ENCODE data around the gene CACNG8.
A peak's percentile ranks its signal among the peaks of the same experiment; 100 is the strongest.

CACNG8 gene

DNA sequence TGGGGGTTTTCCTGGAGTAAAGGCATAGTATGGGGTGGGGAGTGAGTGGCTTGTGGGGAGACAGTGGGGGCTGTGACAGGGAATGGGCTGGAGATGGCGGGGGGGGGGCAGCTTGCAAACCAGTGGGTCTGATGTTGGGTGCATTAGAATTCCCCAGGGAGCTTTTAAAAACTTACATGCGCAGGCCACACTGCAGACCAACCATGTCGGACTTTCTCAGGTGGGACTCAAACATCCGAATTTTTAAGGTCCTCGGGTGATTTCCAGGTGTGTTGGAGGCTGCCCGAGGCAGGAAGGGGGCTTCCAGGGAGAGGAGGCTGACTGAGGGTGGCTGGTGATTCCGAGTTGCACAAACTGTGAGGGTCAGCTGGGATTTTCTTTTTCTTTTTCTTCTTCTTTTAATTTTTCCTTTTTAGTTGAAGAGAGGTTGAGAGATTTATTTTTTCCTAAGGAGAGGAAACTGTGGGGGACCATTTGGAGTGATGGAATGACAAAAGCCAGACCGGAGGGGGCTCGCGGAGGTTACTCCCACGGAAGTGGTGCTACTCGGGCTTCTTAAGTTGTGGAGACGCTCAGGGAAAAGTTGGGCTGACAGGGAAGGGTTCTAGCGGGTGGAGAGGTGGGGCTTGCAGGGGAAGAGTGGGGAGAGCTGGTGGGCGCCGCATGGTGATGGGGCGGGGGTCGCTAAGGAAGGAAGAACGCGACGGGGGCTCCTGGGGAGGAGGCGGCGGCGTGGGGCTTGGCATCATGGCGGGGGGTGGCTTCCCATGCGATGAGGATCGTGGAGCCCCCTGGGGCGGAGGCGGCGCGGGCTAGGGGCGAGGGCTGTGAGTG is 997 bp upstream of the CACNG8 start:
- no peak for DNase-seq (ENCODE audit: low spot score)

DNA sequence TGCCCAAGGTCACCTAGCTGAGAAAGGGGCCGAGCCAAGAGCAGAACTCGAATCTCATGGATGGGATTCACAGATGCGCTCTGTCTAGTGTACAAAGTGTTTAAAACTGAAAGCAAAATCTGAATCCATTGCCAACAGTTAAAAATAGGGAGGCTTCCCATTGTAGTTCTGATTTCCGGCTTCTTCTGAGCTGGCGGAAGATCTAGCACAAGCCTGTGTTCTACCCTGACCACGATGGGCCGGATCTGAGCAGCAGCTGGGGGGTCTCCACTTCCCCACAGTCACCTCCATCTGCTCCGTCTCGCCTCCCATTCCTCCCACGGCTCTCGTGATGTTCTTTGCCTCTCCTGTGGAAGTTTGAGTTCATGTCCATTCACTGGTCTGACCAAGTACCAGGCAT is 2.4 kb downstream of the CACNG8 start:
- no peak for DNase-seq (ENCODE audit: low spot score)

DNA sequence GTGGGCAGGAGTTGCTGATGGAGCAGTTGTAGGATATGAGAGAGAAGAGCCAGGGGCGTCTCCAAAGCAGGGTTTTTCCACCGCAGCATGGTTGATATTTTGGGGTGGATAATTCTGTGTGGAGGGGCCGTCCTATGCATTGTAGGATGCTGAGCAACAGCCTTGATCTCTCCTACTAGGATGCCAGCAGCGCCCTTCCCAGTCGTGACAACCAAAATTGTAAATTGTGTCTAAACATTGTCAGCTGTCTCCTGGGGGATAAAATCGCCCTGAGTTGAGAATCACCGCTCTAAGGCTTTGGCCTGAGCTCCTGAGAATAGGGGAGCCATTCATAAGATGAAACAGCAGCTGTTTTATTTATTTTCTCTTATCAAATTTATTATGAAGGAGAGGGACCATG is 4.2 kb downstream of the CACNG8 start:
- DNase-seq (ENCODE audit: low spot score): no peak

DNA sequence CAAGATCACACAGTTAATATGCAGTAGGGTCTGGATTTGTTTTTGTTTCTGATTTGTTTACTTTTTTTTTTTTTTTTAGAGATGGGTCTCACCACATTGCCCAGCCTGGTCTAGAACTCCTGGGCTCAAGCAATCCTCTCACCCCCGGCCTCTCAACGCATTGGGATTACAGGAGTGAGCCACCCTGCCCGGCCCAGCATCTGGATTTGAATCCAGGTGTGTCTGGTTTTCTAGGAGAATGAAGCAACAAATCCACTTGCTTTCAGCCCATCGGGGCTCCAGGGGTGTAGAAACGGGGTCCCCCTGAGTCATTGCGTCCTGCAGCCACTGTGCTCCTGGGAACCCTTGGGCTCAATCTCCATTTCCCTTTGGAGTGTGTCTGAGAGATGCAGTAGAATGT is 6.6 kb downstream of the CACNG8 start:
- no peak for DNase-seq (ENCODE audit: low spot score)

DNA sequence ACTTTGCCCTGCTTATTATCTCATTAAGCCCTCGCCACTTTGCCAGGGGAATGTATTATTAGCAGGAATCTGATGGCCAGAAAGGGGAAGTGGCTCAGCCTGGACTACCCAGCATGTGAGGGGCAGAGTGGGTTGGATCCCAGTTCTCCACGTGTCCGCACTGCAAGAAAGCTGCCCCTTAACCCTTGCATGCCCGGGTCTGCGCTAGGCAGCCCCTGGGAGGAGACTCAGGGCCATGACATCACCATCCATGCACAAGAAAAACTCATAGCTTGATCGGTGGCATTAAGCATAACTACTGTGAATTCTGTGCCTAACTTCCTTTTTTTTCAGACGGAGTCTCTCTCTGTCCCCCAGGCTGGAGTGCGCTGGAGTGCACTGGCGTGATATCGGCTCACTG is 8.9 kb downstream of the CACNG8 start:
- DNase-seq (ENCODE audit: low spot score): no peak

DNA sequence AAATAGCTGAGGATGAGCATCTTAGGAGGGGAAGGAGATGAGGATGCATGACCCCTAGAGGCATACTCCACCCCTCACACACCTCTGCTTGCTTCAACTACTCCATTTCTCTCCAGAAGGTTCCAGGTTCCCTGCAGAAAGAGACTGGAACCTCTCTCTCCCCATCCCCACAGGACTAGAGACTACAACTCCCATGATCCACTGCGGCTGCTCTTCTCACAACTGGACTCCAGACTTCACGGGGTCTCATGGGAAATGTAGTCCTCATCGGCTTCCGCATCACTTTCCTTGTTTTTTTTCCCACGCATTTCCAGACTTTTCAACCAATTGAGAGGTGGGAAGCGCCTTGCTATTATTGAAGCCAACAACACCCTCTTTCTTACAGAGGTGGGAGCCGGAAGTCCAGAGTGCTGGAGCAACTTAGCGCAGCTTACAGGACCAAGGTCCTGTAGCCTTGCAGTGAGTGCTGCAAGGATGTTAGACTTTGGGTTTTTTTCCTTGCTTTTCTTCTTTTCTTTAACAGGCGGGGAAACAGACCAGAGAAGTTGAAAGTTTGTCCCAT is 14.8 kb downstream of the CACNG8 start:
- peak; percentile 51 for DNase-seq (ENCODE audit: low spot score)

DNA sequence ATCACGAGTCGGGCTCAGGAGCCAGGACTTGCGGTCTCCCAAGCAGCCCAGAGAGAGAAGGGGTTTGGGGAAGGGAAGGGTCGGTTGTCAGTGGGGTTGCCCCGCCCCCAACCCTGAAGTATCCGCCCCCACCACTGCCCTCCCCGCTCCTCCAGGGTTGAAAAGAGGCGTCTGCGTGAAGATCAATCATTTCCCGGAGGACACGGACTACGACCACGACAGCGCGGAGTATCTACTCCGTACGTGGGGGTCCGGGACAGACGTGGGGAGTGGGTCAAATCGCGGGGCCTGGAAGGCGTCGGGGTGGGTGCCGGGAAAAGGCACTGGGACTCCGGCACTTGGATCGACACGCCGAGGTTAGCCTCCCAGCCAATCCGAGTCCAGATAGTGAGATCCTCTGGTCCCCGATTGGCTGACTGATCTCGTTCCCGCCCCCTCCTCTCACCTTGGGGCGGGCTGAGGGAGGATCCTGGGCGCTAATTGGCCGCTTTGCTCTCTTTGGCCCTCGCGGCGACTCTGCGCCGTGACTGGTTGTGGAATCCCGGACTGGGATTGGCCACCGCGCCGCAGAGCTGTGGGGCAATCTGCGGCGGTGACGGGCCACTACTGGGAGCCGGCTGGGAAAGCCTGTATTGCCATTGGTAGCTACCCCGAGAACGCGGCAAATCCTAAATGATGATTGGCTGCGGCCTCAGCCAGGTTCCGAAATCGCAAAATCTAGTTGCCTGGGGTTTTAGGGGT is 15.4 kb downstream of the CACNG8 start:
- DNase-seq (ENCODE audit: low spot score): peak; percentile 11

DNA sequence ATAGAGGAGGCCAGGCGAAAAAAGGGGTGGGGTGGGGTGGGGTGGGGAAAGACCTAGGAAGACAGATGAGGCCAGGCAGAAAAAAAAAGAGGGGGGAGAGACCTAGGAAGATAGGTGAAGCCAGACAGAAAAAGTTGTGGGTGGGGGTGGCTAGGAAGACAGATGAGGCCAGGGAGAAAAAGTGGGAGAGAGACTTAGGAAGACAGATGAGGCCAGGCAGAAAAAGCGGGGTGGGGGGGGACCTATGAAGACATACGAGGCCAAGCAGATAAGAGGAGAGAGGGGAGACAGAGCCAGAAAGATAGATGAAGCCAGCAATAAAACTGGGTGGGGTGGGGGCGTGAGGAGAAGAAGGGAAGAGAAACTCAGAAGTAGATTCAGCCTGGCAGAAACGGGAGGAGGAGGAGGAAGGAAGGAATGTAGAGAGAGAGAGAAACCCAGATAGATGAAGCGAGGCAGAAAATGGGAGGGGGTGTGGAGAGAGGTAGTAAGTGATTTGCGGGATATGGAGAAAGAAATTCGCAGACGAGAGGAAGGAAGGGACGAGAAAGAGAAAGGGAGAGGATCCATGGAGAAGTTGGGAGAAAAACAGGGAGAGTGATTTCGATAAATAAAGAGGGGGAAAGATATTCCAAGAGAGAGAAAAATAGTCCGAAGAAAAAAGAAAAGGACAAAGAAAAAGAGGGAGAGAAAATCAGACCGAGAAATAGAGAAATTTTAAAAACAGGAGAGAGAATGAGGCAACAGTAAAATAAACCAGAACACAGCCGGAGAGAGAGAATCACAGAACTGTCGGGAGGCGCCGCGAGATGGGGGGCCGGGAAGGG is 16.5 kb downstream of the CACNG8 start:
- no peak for DNase-seq (ENCODE audit: low spot score)

DNA sequence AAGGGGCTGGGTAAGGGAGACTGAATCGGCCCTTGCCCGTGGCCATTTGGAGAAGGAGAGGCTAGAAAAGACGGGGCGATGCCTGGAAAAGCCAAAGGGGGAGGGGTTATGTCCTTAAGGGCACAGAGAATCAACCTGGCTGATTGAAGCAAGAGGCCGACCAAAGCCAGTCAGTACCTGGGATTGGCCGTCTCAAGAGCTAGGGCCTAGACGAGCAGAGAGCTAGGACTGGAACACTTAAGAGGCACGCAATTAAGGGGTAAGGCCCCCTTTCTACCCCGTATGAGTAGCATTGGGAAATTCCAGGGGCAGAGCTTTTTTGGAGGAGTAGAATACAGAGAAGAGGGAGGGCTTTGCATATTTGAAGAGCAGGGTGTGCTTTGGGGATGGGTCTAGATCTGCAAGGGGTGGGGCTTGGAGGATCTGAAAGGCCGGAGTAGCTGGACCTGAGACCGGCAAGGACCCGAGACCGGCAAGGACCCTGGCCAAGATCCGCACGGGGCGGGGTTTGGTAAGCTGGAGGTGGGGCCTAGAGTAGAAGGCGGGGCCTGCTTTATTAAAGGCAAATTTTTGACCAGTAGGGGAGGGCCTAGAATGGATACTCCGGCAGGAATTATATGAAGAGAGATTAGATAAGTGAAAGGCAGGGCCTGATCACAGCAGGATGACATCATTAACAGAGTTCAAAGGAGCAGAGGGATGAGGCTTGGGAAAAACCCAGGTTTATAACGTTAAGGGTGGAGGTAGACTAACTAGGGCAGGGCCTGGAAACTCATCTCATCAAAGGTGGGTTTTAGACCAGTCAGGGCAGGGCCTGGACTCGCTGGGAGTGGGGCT is 18.0 kb downstream of the CACNG8 start:
- DNase-seq (ENCODE audit: low spot score): no peak

DNA sequence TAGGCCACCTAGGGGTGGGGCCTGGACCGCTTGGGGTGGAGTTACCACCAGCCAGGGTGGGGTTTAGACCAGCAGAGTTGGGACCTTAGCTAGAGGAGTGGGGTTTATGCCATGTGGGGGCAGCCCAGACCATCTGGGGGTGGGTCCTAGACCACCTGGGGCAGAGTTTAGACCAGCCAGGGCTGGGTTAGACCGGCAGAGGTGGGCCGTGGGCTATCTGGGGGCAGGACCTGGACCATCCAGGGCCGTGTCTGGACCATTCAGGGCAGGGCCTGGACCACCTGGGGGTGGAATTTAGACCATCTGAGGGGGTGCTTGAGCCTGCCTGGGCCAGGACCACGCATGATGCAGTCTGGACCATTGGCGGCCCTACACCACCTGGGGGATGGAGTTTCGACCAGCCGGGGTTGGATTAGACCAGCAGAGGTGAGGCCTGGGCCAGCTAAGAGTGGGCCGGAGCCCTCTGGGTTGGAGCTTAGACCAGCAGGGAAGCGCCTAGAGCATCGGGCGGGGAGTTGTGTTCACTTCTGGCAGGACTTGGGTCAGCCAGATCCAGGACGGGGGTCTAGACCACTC is 18.7 kb downstream of the CACNG8 start:
- no peak for DNase-seq (ENCODE audit: low spot score)

DNA sequence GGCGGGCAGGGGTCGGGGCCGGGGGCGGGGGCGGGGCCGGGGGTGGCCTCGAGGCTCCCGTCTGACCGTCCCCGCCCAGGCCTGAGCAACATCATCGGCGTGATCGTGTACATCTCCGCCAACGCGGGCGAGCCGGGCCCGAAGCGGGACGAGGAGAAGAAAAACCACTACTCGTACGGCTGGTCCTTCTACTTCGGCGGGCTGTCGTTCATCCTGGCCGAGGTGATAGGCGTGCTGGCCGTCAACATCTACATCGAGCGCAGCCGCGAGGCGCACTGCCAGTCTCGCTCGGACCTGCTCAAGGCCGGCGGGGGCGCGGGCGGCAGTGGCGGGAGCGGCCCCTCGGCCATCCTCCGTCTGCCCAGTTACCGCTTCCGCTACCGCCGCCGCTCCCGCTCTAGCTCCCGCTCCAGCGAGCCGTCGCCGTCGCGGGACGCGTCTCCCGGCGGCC is 19.3 kb downstream of the CACNG8 start:
- no peak for DNase-seq (ENCODE audit: low spot score)

DNA sequence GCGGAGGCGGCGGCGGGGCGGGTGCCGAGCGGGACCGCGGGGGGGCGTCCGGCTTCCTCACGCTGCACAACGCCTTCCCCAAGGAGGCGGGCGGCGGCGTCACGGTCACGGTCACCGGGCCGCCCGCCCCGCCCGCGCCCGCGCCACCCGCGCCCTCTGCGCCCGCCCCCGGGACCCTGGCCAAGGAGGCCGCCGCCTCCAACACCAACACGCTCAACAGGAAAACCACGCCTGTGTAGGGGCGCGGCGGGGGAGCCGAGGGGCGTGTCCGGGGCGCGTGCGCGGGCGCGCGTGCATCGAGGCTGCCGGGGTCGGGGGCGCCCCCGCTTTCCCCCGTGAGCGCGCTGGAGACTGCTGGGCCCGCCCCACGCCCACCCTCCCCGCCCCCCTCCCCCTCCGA is 19.9 kb downstream of the CACNG8 start:
- no peak for DNase-seq (ENCODE audit: low spot score)

DNA sequence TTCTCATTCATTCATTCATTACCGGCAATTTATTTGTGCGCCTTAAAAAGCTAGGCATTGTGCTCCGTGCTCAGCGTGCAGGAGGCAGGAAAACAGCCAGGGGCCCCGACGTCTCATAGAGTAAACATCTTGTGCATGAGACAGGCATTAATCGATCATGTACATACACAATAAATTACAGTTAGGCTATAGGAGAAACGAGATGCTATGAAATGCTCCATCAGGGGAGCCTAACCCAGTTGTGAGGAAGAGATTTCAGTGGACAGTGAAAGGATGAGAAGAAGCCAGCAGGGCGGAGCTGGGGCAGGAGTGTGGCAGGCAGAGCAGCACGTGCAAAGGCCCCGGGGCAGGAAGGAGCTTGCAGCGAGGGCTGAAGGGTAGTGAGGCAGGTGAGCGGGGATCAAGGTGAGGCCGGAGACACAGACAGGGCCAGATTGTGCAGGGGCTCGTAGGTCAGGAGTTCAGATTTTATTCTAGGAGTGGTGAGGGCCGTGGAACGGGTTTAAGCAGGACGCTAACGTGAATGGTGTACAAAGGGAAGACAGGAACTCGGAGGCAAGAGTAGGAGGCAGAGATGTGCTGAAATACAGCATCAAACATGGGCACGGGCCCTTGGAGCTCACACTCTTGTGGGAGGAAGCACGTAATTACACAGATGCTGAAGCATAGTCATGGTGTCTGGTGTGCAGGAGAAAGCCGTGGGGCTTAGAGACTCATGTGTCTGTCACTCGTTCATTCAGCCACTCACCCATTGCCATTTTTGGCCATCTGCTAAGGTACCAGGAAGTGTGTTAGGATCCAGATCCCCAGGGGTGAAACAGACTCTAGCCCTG is 20.9 kb downstream of the CACNG8 start:
- no peak for DNase-seq (ENCODE audit: low spot score)

DNA sequence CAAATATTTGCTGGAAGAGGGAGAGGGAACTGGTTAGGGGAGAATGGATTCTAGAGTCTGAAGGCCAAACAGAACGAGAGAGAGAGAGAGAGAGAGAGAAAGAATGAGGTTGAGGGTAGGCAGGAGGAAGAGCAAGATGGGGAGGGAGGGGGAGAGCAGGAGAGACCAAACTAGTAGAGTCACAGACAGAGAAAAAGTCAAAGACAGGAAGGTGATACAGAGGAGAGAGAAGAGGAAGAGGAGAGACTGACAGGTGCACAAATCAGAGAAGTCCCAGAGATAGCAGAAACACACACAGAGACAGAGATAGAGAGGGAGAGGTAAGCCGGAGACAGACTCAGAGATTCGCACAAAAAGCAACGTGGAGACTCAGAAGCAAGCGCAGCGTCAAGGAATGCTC is 23.1 kb downstream of the CACNG8 start:
- DNase-seq (ENCODE audit: low spot score): no peak

DNA sequence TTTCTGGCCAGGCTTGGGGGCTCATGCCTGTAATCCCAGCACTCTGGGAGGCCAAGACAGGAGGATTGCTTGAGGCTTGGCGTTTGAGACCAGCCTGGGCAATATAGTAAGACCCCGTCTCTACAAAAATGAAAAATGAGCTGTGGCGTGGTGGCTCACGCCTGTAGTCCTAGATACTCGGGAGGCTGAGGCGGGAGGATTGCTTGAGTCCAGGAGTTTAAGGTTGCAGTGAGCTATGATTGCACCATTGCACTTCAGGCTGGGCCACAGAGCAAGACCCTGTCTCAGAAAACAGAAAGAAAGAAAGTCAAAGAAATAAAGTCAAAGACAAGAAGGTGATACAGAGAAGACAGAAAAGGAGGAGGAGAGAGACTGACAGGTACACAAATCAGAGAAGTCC is 26.2 kb downstream of the CACNG8 start:
- DNase-seq (ENCODE audit: low spot score): no peak

DNA sequence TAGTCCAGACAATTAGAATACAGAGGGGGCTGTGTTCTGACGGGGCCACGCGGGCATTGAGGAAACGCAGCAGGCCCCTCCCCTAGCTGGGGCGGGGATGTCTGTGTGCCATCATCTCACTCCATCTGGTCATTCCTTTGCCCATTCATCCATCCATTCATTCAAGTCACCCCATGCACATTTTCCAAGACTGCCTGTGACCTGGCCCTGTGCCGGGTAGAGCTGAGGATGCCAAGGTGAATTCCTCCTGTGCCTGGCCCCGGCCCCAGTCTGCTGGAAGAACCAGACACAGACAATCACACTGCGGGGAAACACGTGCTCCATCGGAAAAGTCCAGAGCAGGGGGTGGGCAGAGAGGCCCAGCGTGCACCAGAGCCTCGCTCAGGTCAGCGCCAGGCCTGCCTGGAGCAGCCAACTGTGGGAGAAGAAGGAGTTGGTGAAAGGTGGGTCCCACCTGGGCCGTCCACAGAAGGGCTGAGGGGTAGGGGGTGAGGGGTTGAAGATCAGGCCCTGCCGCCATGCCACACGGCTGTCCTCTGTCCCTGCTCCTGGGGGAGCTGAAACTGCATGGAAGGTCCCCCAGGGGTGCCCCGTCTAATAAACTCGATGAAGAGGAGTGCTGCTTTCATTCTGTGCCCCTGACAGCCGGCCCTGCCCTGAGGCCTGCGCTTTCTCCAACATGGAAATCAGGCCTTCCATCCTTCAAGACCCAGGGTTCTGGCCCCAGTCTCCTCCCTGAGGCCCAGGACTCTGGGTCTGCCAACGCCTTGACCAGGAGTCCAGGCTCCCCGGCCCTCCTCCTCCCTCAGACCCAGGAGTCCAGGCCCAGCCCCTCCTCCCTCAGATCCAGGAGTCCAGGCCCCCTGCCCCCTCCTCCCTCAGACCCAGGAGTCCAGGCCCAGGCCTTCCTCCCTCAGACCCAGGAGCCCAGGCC is 27.1 kb downstream of the CACNG8 start:
- no peak for DNase-seq (ENCODE audit: low spot score)

DNA sequence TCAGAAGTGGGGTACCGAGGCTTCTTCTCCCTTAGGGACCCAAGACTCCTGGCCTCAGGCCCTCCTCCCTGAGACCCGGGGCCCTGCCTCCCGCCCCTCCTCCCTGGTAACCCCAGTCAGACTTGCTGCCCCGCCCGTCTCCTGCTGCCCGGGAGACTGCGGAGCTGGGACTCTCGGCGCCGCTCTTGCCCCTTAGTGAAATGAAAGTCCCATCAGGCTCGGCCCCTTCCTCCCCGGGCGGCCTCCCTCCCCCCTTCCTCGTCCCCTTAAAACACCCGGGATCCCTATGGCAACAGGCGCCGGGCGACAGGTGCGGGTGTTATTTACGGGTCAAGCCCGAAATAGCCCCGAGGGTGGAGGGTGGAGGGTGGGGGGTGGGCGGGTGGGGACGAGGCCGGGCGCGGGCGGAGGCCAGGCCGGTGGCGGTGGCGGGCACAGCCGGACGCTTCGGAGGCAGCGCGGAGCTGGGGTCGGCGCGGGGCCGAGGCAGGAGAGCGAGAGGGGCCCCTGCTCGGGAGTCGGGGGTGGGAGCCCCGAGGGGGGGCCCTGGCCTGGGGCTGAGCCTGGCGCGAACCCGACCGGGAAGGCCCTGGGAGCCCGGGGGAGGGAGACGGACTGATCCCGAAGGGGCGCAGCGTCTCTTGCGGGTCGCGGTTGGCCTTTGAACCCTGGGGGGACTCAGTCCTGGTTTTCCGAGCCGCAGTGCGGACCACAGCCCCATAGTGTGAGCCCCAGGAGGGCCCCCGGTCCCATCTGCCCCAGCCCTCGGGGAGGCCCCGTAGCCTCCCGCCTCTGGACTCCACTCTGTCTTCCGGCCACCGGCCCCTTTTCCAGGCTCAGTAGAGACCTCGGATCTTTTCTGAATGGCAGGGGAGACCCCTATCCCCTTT is 28.7 kb downstream of the CACNG8 start, which contains the start of gene CACNG6:
Gene CACNG6 (plus strand): TSS at position 414 of the 890 bp plus-strand sequence. CDS start 1,241 bp downstream, outside the sequence.
- DNase-seq (ENCODE audit: low spot score): no peak

DNA sequence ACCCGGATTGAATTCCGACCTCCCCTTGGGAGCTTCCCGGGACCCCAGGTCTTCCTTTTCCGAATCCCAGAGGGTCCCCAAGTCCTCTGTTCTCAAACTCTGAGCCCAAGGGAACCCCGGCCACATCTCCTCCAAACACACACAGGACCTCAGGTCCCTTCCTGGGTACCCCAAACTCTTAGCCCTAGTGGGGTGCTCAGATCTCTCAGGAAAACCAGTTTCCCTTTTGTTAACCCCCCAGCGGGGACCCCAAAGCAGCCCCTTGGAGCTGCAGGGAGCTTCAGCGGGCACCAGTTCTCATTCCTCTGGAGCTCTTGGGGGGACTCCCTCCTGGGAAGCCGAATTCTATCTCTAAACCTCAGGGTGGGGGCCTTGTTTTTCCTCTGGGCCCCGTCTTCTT is 29.5 kb downstream of the CACNG8 start:
- DNase-seq (ENCODE audit: low spot score): no peak
